Cortex of kidney (tissue), 1 donor: ENCODE measurements around the gene RABGEF1.
"Not testable (repeated sequence)": the region's sequence is repeated elsewhere in the genome, so short reads cannot be mapped to it uniquely, and the experiment has no call there.

Experiments
- DNase-seq: peaks from one replicate; lab custom pipeline; 2025; lab: John Stamatoyannopoulos, UW

Gene RABGEF1

DNA sequence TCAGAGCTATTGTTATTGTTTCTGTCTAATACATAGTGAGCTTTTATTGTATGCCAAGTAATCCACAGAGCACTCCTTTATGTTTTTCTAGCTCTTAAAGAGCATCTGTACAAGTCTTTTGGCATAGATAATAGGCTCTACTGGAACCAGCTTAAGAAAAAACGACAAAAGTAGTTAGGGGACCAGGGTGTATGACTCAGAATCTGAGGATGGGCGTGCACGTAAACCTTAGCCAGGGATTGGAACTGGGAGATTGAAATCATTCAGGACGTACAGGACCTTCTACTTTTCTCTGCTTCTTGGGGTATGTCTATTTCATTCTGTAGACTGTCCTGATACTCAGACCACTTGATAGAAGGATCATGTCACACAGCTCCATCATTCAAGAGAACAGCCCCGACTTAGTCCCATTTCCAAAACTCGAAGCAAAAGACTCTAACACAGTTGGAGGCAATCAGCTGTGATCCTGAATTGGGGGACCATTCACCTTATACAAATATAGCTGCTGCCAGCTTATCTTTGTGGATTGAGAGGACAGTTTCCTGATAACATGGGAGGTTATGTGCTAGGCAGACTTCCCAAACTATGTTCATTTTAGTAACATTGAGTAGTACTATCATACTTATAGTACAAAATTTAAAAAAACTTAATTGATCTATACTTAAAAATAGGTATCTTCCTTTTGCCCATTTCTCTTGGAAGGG, 24.9 kb downstream of the RABGEF1 start:
- DNase-seq: not testable (repeated sequence)

DNA sequence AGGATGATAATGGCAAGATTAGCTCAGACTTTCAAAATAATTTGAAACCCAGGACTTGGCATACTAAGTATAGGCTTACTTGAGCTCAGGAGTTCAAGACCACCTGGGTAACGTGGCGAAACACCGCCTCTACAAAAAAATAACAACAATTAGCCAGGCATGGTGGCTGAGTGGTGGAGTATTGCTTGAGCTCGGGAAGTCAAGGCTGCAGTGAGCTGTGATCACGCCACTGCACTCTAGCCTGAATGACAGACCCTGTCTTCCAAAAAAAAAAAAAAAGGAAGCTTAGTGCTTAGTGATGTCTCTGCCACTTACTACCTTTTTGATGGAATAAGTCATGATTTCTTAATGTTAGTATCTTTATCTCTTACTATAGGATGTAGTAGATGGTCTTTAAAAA, 25.5 kb downstream of the RABGEF1 start:
- DNase-seq: no peak

DNA sequence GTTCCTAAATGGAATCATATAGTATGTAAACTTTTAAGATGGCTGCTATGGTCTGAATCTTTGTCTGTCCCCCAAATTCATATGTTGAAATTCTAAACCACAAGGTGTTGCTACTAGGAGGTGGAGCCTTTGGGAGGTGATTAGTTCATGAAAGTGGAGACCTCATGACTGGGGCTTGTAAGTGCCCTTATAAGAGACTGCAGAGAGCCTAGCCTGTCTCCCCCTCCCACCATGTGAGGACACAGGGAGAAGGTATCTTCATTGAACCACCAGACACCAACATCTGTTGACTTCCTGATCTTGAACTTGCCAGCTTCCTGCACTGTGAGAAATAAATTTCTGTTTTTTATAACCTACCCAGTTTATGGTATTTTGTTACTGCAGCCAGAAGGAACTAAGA, 27.0 kb downstream of the RABGEF1 start:
- not testable (repeated sequence) for DNase-seq

DNA sequence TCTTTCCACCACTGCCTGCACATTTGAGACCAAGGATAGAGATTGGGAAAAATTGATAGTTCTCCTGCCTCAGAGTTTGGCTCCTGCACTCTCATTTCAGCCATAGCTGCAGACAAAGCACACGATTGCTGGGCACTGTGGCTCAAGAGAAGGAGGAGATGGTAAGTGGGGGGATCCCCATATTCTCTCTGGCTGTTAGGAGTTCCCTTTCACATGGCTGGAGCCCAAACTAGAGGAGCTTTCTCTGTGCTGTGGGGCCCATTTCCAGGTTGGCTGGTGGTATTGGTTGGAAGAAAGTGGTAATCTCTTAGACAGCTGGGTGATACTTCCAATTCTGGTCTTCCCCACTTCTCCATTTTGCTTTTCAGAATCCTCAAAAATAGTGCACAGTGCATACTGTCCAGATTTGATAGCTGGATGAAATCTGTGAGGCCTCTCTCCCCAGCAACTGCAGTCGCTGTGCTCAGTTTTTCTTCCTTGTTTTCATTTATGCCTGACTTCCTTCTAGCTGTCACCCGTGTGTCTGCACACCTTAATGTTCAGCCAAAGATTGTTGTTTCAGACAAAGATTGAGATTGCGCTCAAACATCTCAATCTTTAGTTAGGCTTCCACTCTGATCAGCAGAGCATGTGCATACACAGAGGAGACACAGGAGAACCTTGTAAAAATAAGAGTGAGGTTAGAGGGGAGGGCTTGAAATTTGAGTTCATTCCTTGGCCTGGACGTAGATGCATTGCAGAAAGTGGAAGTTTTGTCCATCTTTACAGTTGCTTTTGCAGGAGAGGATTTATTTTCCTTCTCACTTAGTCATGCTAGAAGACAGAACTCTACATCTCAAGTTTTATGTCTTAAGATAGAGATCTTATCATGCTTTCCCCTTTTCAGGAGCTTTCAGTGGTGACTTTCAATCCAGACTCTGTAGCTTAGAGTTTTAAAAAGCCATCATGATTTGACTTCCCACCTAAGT, 28.6 kb downstream of the RABGEF1 start:
- DNase-seq: no peak

DNA sequence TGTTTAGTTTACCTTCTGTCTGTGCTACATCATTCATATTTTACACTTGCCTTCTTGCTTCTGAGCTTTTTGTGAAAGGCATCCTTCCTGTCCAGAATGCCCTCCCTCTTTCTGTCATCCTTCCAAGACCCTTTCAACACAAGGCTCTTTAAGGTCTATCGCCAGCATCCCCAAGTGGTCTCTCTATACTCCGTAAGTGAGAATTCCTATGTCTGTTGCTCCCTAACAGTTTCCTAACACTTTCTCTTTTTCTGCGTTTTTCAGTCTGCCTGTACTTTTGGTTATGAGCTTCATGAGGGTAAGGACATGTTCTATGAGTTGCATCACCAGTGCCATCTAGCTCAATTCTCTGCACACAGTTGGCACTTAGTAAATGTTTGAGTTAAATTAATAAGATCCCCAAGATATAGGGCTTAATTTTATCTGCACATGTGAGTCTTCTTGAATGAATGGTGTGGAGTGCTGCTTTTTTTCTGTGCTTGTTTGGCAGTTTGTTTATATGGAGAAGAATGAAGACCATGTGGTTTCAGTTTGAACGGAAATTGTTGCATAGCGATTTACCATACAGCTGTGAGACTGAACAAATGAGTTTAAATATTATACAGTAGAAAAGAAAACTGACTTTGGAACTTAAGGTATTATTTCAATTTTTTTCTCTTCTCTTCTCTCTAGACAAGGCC, 29.4 kb downstream of the RABGEF1 start:
- no peak for DNase-seq

DNA sequence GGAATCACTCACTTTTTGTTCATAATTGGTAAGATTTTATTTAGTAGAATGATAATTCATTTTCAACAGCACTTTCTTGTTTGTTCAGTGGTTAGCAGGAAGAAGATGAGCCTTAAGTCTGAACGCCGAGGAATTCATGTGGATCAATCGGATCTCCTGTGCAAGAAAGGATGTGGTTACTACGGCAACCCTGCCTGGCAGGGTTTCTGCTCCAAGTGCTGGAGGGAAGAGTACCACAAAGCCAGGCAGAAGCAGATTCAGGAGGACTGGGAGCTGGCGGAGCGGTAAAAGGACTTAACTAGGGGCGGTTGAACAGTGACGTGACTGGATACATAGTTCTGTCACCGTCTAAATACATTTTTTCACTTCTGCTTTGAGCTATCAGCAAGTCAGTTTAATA, 31.3 kb downstream of the RABGEF1 start:
- no peak for DNase-seq

DNA sequence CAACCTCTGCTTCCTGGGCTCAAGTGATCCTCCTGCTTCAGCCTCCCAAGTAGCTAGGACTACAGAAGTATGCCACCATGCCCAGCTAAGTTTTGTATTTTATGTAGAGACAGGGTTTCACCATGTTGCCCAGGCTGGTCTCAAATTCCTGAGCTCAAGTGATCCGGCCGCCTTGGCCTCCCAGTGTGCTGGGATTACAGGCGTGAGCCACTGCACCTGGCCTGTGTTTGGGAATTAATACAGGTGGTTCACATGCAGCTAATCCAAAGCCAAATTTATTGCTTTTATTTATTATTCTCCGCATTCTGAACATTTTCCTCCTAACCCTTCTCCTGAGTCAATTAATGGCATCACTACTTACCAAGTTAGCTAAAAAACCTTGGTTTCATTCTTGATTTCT, 33.2 kb downstream of the RABGEF1 start:
- DNase-seq: not testable (repeated sequence)

DNA sequence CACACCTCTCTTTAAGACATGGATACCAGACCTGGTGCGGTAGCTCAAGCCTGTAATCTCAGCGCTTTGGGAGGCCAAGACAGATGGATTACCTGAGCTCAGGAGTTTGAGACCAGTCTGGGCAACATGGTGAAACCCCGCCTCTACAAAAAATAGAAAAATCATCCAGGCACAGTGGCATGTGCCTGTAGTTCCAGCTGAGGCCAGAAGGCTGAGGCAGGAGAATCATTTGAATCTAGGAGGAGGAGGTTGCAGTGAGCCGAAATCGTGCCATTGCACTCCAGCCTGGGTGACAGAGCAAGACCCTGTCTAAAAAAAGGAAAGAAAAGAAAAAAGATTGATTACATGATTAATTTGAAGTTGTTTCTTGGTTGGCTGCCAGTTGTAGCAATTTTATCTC, 35.9 kb downstream of the RABGEF1 start:
- not testable (repeated sequence) for DNase-seq

DNA sequence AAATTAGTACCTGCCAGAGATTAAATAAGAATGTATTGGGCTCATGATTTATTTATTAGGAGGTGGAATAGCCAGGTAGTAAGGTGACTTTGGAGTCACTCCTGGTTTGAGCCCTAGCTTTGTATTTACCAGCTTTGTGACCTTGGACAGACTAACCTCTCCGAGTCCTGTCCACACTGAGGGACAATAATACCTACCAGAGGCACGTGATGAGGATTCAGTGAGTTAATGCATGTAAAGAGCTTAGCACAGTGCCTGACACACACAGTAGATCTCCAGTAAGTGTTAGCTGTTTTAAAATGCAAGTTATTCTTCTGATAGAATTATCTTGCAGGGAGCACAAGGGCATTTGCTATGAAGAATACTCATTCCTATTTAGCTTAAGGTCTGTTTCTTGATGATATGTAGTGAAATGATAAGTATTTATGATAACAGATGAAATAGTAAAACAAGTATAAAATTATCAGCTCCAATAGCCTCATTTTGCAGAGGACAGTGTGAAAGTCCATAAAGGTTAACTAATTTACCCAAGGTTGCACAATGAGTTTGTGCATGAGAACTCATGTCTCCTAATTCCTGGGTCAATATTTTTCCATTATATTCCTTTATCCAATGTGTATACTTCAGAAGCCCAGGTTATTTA, 36.4 kb downstream of the RABGEF1 start:
- DNase-seq: no peak

DNA sequence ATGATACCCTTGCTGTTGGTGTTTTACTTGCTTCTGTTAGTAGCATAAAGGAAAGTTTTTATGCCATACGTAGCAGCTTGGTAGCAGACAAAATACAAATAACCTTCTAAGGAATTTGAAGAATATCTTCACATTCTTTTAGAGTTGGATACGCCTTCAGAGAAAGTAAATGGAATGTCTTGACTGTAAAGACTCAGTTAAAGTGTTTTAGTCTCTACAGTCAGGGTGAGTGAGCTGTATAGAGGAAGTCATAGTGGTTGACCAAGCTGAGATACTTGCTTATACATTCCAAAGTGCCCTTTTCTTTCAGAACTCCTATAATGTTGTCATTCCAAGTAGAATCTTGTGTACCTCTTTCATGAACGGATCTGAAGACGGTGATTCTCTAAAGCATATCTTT, 37.7 kb downstream of the RABGEF1 start:
- DNase-seq: no peak

DNA sequence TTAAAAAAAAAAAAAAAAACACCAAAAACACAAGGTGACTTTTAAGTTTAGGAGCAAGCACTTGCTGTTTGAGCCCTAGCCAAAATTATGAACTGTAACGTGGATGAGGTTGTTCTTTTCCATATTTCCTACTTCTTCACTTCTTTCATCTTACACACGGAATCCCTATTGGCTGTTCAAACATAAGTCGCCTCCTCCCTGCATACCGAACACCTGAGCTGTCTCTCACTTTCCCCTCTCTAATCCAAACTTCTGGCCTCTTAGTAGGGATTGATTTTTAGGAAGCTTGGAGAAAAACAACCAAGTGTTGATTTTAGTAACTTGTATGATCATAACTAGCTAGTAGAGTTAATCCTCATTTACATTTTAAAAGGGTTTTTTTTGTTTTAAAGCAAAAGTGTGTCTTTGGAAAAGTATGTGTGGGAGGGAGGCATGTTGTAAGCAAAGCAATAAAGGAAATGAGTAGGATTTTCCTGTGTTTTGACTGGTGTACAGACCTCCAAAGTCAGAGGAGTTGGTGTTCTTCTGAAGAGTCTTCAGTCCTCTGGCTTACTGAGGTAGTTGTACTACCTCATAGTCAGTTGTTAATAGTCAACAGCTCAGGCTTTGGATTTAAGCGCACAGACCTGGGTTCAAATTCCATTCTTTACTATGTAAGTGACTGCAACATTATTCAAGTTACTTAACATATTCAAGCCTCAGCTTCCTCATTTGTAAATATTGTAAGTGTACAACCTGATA, 39.3 kb downstream of the RABGEF1 start:
- DNase-seq: no peak

DNA sequence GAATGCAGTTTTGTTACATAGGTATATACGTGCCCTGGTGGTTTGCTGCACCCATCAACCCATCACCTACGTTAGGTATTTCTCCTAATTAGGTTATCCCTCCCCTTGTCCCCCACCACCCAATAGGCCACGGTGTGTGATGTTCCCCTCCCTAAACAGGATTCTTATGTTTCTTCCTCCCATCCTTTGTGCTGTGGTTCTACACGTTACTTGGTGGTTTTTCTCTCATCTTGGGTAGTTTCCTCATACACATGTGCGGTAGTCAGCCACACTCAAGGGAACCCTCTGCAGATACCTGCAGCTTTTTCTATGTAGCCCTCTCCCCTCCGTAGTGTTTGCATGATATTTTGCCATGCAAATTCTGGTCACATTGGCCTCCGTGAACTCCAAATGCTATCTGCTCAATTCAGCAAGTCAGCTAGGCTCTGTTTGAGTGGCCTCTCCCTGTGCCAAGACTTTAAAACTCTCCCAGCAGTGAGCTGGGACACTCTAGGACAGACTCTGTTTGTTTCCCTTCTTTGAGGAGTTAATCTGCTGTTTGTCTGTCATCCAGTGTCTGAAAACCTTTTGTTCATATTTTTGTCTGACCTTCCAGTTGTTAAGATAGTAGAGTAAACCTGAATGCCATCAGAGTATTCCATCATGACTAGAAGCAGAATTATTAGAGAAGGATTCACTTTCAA, 41.0 kb downstream of the RABGEF1 start:
- no peak for DNase-seq

DNA sequence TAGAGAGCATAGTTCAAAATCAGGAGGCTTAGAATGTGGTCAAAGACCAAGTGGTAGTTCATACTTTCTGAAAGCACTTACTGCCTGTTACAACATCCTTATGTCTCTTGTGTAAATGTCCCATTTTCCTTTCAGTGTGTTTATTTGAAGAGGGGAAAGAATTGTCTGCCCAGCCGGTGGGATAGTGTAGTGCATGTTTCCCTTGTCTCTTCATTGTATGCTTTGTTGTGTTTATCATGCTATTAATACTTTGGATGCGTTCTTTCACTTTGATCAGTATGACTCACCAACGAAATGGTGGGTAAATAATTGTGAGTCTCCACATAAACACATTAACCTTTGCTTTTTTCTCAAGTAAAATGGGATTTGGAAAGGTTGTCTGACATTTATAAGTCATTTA, 42.3 kb downstream of the RABGEF1 start:
- DNase-seq: not testable (repeated sequence)

DNA sequence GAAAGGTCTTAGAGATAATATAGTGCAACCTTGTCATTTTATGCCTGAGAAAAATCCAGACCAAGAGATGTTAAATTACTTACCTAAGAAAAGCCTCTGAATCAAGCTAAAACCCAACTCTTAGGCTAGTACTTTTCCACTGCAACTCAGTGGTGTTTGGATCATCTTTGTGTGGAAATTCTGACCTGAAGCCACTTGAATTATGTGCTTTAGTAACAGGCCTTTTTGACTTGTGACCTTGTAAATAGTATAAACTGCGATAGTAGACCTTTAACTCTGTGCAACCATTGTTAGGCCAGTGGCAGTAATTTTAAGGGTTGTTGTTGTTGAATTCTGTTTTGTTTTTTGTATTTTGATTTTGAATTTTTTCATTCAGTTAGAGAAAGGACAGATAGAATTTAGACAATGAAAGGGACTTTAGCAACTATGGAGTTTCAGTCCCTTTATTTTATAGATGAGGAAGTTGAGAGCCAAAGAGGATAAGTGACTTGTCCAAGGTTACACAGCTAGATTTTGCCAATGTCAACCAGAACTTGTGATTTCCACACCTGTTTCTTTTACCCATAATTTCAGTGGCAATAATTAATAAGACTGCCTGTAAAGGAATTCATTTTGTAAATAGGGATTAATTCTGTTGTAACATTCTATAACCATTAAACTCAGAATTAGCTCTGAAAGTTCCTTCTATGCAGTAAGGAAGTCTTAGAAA, 43.5 kb downstream of the RABGEF1 start:
- DNase-seq: not testable (repeated sequence)

DNA sequence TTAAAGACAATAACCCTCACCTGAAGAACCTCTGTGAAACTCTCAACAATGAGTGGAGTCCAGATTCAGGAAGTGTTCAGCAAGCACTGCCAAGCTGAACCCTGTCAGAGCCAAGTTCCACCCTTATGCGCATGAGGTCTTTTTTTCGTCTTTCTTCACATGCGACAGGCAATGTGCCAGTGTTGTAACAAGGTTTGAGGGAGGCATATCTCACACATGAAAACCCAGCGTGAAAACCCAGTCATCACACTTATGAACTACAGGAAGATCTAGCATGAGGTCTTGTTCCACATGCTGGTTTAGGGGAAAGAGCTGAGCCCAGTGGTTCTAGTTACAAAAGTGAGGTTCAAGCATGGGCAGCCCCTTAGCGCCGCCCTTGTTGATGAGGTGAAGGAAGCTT, 49.7 kb downstream of the RABGEF1 start:
- no peak for DNase-seq

DNA sequence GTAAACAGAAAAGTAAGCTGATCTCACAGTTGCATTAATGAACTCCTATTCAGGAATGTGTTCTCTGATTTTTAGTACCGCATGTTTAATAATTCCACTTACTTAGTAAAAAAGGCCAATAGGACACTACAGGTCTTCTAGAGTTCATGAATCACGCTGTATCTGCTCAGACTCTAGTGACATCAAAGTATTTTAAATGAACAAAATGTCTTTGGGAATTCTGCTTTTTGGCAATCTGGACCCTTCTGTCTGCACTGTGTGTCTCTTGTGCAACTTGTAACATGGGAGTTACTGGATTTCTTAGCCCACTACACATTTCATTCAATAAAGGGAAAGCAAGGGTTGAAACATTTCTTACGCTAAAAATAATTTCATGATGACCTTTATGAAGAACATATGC, 50.2 kb downstream of the RABGEF1 start:
- DNase-seq: no peak

DNA sequence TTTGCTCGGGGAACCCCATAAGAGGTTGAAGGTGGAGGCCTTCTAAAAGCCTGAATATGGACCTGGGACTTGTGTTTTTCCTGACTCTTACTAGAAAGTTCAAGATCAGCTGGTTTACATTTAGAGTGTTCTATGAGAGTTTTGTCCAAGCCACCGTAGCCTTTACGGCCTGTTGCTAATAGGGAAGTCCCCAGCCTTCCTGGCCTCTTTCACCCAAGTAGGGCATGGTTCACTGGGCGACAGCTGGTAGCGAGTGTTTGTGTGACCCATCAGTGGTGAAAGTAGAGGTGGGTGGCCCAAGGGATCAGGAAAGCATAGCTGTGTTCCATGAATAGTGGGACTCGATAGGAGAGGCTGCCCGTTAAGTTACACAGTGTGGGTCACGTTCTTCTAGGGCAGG, 60.1 kb downstream of the RABGEF1 start:
- no peak for DNase-seq

DNA sequence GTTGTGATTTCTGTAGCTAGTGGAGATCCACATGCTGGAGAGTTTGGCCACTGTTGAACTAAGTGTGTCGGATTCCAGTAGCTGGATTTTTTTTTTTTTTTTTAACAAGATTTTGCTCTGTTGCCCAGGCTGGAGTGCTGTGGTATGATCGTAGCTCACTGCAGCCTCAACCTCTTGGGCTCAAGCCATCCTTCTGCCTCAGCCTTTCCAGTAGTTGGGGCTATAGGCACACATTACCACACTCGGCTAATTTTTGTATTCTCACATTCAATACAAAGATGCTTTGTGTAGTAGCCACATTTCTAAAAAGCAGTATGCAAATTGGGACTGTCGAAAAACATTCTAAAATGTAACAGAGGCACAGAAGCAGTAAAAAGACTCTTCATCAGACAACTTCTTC, 63.5 kb downstream of the RABGEF1 start:
- DNase-seq: no peak

DNA sequence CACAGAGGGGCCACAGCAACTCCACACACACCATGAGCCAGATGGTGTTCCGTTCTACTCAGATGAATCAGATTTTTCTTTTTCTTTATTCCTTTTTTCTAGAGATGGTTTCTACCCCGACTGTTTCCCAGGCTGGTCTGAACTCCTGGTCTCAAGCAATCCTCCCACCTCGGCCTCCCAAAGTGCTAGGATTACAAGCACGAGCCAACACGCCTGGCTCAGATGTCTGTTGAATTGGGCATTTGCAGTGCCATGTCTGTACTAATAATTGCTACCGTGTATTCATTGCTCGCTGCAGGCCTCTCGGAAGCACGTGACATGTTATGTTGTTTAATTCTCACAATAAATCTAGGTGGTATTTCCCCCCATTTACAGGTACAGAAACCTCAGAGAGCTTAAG, 67.2 kb downstream of the RABGEF1 start:
- no peak for DNase-seq

DNA sequence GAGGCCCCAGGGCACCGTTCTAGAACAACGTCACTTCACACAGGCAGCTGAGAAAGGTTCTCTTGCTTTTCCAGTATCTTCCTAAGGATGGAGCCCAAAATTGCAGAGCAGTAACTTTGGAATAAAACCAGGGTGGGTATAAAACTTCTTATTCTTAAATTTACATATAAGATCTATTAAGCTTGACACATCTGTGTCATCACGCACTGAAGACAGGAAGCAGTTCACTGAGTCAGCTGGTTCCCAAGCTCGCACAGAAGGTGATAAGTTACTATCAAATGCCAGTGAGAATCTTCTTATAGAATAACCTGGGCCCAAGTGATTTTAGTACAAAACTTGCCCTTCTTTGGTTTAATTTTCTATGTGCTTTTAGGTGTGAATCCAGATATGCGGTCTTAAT, 70.2 kb downstream of the RABGEF1 start:
- no peak for DNase-seq
